HepG2 (cell line): ENCODE results near the gene ACSM2B. TPM values are rescaled to one million over a fixed set of nuclear protein-coding genes. Genes with fewer than 3 reads are reported as not detected.
"Not testable (repeated sequence)": the region's sequence is repeated elsewhere in the genome, so short reads cannot be mapped to it uniquely, and the experiment has no call there.

Experiments
- ATAC-seq: fragments of 200-7000 bp; cut with Tn5 transposase; 3 replicates; pipeline ENCODE4 v1.9.1; 2020; ENCODE audit warnings: mild to moderate bottlenecking, moderate library complexity
- BruUV-seq: library from RNA; stranded (reverse); fragments of 400-500 nt; replicated peaks from 2 replicates; lab custom pipeline; 2021; lab: Mats Ljungman, UMichigan
- CTCF ChIA-PET: fragments of 300-600 bp; formaldehyde crosslinking; extraction: SDS; loops from one replicate; lab custom pipeline; 2021; ENCODE audit warnings: low total read pairs, inconsistent platforms, low intra/inter-chr PET ratio; lab: Yijun Ruan, JAX
- POLR2A ChIA-PET: fragments of 350-600 bp; sonication (Branson Sonifier 250); formaldehyde crosslinking; loops from one replicate; lab custom pipeline; 2020; ENCODE audit warnings: antibody characterized with exemption, inconsistent platforms; lab: Yijun Ruan, JAX
- DNase-seq: peaks from one replicate; pipeline ENCODE4 v3.0.0-alpha.2; 2015; ENCODE audit warnings: low spot score
- FAIRE-seq: peaks from 3 replicates; lab custom pipeline; 2011; peaks lifted over from hg19 to GRCh38; lab: Jason Lieb, UNC
- H2AFZ ChIP-seq: one replicate; pipeline ENCODE4 v1.6.1; 2011; ENCODE audit warnings: low read length, inconsistent platforms
- H3K27ac ChIP-seq: fragments of 300-600 bp; 3 replicates; pipeline ENCODE4 v1.8.0; 2011; ENCODE audit warnings: mixed run types, mild to moderate bottlenecking, mixed read lengths, low read length, inconsistent platforms; ENCODE audit not compliant: insufficient read depth; ENCODE audit errors: extremely low read length
- H3K27me3 ChIP-seq, 2 experiments: fragments of 200-600 bp in 1 of 2; 2 replicates in 1 of 2; 3 replicates in 1 of 2; pipeline versions ENCODE4 v1.6.0 to v1.8.0; 2011; ENCODE audit warnings: low read length in 2 of 2, mild to moderate bottlenecking in 2 of 2, moderate library complexity in 2 of 2, inconsistent platforms in 1 of 2; ENCODE audit not compliant: insufficient read depth in 2 of 2, control insufficient read depth in 1 of 2
- H3K36me3 ChIP-seq, 2 experiments: fragments of 200-600 bp in 1 of 2; replicated peaks in 1 of 2; 2 replicates in 1 of 2; 3 replicates in 1 of 2; pipeline versions ENCODE4 v1.5.1 to v1.8.0; 2011; ENCODE audit warnings: low read length in 2 of 2, inconsistent platforms in 1 of 2; ENCODE audit not compliant: insufficient read depth in 2 of 2, control insufficient read depth in 1 of 2
- H3K4me1 ChIP-seq: 2 replicates; pipeline ENCODE4 v1.5.1; 2012; ENCODE audit warnings: low read length, inconsistent platforms; ENCODE audit not compliant: insufficient read depth
- H3K4me2 ChIP-seq: 2 replicates; pipeline ENCODE4 v1.6.0; 2011; ENCODE audit warnings: low read depth, low read length, inconsistent platforms
- H3K4me3 ChIP-seq, 3 experiments: fragments of 200-600 bp in 1 of 3; sonication (generic), shearing (Covaris generic) in 1 of 3; replicated peaks in 1 of 3; 2 replicates each; pipeline ENCODE4 v1.5.1; 2011 to 2016; ENCODE audit warnings: low read length in 3 of 3, inconsistent platforms in 2 of 3, low read depth in 2 of 3, mild to moderate bottlenecking in 2 of 3, control low read depth in 1 of 3, mixed read lengths in 1 of 3; ENCODE audit not compliant: insufficient read depth in 1 of 3
- H3K79me2 ChIP-seq: one replicate; pipeline ENCODE4 v1.6.1; 2011; ENCODE audit warnings: low read length, inconsistent platforms; ENCODE audit not compliant: insufficient read depth
- H3K9ac ChIP-seq: 2 replicates; pipeline ENCODE4 v1.6.0; 2011; ENCODE audit warnings: mild to moderate bottlenecking, low read depth, low read length, inconsistent platforms; ENCODE audit not compliant: insufficient read depth
- H3K9me3 ChIP-seq: 2 replicates; pipeline ENCODE4 v1.5.1; 2012; ENCODE audit warnings: mild to moderate bottlenecking, low read length
- H4K20me1 ChIP-seq: 2 replicates; pipeline ENCODE4 v1.6.0; 2011; ENCODE audit warnings: inconsistent platforms, mild to moderate bottlenecking, low read length, moderate library complexity; ENCODE audit not compliant: insufficient read depth
- ARNT ChIP-seq: fragments of 450-650 bp; IDR thresholded peaks from 2 replicates; pipeline ENCODE4 v1.6.1; 2017
- FOXP1 ChIP-seq, 2 experiments: fragments of 450-650 bp in 1 of 2; IDR thresholded peaks; 2 replicates each; pipeline ENCODE4 v1.6.1; 2017 to 2018; ENCODE audit warnings: antibody characterized with exemption in 1 of 2
- IKZF1 ChIP-seq: fragments of 450-650 bp; IDR thresholded peaks from 2 replicates; pipeline ENCODE4 v1.7.1; 2016
- MNT ChIP-seq: fragments of 450-650 bp; IDR thresholded peaks from 2 replicates; pipeline ENCODE4 v1.6.1; 2016
- PLRG1 ChIP-seq: fragments of 450-650 bp; conservative IDR thresholded peaks from 2 replicates; pipeline ENCODE4 v1.6.1; 2016
- SOX6 ChIP-seq, 2 experiments: fragments of 450-650 bp in 1 of 2; sonication (generic) in 1 of 2; formaldehyde crosslinking in 1 of 2; IDR thresholded peaks; 2 replicates each; pipeline versions ENCODE4 v1.4.0 to v1.6.1; 2017 to 2020; ENCODE audit warnings: antibody characterized with exemption in 1 of 2, mild to moderate bottlenecking in 1 of 2, missing genetic modification reagents in 1 of 2
- ZNF512 ChIP-seq: sonication (generic); formaldehyde crosslinking; IDR thresholded peaks from 2 replicates; pipeline ENCODE4 v1.4.0; 2020; ENCODE audit warnings: mild to moderate bottlenecking, missing genetic modification reagents
- WGBS: methylation state at CpG from one replicate; pipeline ENCODE4 v1.1.6; 2017; ENCODE audit warnings: low lambda C conversion rate; 5-methylcytosine and 5-hydroxymethylcytosine counted together
- in situ Hi-C: cut with HindIII; loops from 2 replicates; pipeline ENCODE4 v1.10.0; 2017; ENCODE audit warnings: low pct_unique_long_range_greater_than_20kb; ENCODE audit not compliant: extremely low pct_ligation_motif_present
- intact Hi-C: fragments of 100-400 bp; cut with micrococcal nuclease; formaldehyde crosslinking; loops from one replicate; pipeline ENCODE4 v1.10.0; 2022; ENCODE audit not compliant: unreplicated experiment
- polyA plus RNA-seq, 8 experiments: library from polyadenylated mRNA; depleted of rRNA in 3 of 8; stranded (reverse) in 7 of 8; unstranded in 1 of 8; fragments of >200 nt; fragmentation: Illumina TruSeq in 4 of 8; extraction: Trizol in 4 of 8; gene quantifications; 2 replicates each; pipeline versions ENCODE4 v1.2.1 to v1.2.3, GENCODE V29; 2011 to 2016; ENCODE audit warnings: low read depth in 4 of 8, missing spikeins in 1 of 8, mixed read lengths in 1 of 8; ENCODE audit not compliant: insufficient read depth in 1 of 8
- total RNA-seq, 5 experiments: library from RNA; depleted of rRNA; stranded (reverse); fragments of >200 nt; fragmentation: Illumina TruSeq; extraction: Trizol; gene quantifications; 2 replicates each; pipeline ENCODE4 v1.2.3, GENCODE V29; 2016; ENCODE audit warnings: low read depth in 1 of 5
- TF ChIP-seq, protein P1 (sequence below), 2 experiments: fragments of 450-650 bp in 1 of 2; sonication (generic) in 1 of 2; formaldehyde crosslinking in 1 of 2; IDR thresholded peaks; 2 replicates each; pipeline versions ENCODE4 v1.6.1 to v1.8.0; 2016 to 2022; ENCODE audit warnings: antibody characterized with exemption in 1 of 2, mild to moderate bottlenecking in 1 of 2, missing genetic modification reagents in 1 of 2

ACSM2B gene
- total and polyA plus RNA-seq, 2 of the 13 experiments (the other 11 are each of a cell fraction or from before 2014, with no cell fraction given) = 22.9 to 34.0 TPM

DNA sequence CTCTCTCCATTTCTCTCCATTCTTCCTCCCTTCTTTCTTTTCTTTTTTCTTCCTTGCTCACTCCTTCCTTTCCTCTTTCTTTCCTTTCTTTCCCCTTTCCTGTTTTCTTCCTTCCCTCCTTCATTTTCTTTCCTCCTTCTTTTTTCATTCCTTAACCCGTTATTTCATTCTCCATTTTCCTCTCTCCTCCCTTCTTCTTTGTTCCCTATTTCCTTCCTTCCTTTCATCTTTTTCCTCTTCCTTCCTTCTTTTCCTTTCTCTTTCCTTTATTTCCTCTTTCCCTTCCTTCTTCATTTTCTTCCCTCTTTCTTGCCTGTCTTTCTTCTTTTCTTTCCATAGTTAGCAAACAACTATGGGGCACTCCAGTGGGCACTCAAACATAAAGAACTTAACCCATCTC lies 16.6 kb upstream of the ACSM2B start:
- FAIRE-seq; POLR2A ChIA-PET; intact Hi-C loops; CTCF ChIA-PET; BruUV-seq; H3K9me3 ChIP-seq; DNase-seq; H3K79me2 ChIP-seq; in situ Hi-C loops; H3K9ac ChIP-seq; H3K4me2 ChIP-seq; H3K27me3 ChIP-seq; H3K36me3 ChIP-seq; H3K4me3 ChIP-seq; H3K27ac ChIP-seq; ATAC-seq; H4K20me1 ChIP-seq; H2AFZ ChIP-seq; TF ChIP-seq FOXP1, SOX6 (CRISPR knock-in tag; IDR thresholded peaks at IDR 0.05): not testable (repeated sequence)
- H3K4me1 ChIP-seq = peaks cover 73% of the 10 kb centered on the region
- WGBS = 90% methylated on average over 1 of the region's 1 CpG
- TF ChIP-seq ARNT (0 out of 2 replicates have a peak, but pooled peaks have one; percentile 50), FOXP1 (IDR thresholded peaks at IDR 0.05) (0 out of 2 replicates have a peak, but pooled peaks have one; percentile 30), IKZF1 (0 out of 2 replicates have a peak, but pooled peaks have one; percentile 66), PLRG1 (0 out of 2 replicates have a peak, but pooled peaks have one; percentile 83), MNT (peak; percentile 18; the same call in 1 of the 2 replicates), SOX6 (IDR thresholded peaks at IDR 0.05) (0 out of 2 replicates have a peak, but pooled peaks have one; percentile 27), ZNF512 (0 out of 2 replicates have a peak, but pooled peaks have one; percentile 39)
- TF ChIP-seq, protein P1, sequence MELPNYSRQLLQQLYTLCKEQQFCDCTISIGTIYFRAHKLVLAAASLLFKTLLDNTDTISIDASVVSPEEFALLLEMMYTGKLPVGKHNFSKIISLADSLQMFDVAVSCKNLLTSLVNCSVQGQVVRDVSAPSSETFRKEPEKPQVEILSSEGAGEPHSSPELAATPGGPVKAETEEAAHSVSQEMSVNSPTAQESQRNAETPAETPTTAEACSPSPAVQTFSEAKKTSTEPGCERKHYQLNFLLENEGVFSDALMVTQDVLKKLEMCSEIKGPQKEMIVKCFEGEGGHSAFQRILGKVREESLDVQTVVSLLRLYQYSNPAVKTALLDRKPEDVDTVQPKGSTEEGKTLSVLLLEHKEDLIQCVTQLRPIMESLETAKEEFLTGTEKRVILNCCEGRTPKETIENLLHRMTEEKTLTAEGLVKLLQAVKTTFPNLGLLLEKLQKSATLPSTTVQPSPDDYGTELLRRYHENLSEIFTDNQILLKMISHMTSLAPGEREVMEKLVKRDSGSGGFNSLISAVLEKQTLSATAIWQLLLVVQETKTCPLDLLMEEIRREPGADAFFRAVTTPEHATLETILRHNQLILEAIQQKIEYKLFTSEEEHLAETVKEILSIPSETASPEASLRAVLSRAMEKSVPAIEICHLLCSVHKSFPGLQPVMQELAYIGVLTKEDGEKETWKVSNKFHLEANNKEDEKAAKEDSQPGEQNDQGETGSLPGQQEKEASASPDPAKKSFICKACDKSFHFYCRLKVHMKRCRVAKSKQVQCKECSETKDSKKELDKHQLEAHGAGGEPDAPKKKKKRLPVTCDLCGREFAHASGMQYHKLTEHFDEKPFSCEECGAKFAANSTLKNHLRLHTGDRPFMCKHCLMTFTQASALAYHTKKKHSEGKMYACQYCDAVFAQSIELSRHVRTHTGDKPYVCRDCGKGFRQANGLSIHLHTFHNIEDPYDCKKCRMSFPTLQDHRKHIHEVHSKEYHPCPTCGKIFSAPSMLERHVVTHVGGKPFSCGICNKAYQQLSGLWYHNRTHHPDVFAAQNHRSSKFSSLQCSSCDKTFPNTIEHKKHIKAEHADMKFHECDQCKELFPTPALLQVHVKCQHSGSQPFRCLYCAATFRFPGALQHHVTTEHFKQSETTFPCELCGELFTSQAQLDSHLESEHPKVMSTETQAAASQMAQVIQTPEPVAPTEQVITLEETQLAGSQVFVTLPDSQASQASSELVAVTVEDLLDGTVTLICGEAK (IDR thresholded peaks at IDR 0.05) = peak; percentile 23; the same call in 1 of the 2 replicates
- TF ChIP-seq, protein P1 (CRISPR knock-in tag; IDR thresholded peaks at IDR 0.05) = not testable (repeated sequence)
- TF ChIP-seq, all 625 proteins: peak for 8; not testable (repeated sequence) for 617
